A549 (cell line): Measurements from ENCODE around the gene ZP3.

Experiments
- CTCF ChIP-seq: fragments of >200 bp; sonication (Bioruptor Twin); formaldehyde crosslinking; IDR thresholded peaks from 3 replicates; pipeline ENCODE4 v1.5.1; 2016
- RAD21 ChIP-seq, 2 experiments: fragments of >200 bp in 1 of 2; sonication (Bioruptor Twin) in 1 of 2; formaldehyde crosslinking in 1 of 2; IDR thresholded peaks in 1 of 2; conservative IDR thresholded peaks in 1 of 2; 2 replicates in 1 of 2; 3 replicates in 1 of 2; pipeline ENCODE4 v1.6.1; 2012 to 2018; ENCODE audit warnings: inconsistent platforms in 1 of 2
- SREBF2 ChIP-seq: fragments of 450-650 bp; IDR thresholded peaks from 2 replicates; pipeline ENCODE4 v1.6.1; 2014; ENCODE audit warnings: mild to moderate bottlenecking, moderate library complexity
- TF ChIP-seq, protein P1 (sequence below): IDR thresholded peaks from 2 replicates; pipeline ENCODE4 v1.6.1; 2012

DNA sequence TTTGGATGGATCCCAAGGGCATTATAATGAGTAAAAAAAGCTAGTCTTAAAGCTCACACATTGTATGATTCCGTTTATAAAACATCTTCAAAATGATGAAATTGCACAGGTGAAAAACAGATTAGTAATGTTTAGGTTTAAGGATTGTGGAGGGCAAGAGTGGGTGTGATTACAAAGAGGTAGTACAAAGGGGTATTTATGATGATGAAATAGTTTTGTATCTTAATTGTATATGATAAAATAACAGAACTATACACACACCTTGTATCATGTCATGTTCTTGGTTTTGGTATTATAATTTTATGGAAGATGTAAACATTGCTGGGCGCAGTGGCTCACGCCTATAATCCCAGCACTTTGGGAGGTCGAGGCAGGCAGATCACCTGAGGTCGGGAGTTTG lies 12.5 kb upstream of the ZP3 start:
- TF ChIP-seq, protein P1, sequence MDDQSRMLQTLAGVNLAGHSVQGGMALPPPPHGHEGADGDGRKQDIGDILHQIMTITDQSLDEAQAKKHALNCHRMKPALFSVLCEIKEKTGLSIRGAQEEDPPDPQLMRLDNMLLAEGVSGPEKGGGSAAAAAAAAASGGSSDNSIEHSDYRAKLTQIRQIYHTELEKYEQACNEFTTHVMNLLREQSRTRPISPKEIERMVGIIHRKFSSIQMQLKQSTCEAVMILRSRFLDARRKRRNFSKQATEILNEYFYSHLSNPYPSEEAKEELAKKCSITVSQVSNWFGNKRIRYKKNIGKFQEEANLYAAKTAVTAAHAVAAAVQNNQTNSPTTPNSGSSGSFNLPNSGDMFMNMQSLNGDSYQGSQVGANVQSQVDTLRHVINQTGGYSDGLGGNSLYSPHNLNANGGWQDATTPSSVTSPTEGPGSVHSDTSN = no peak
- TF ChIP-seq CTCF (no peak), SREBF2 (no peak), RAD21 (conservative IDR thresholded peaks at IDR 0.05 in 1 of 2, IDR thresholded peaks at IDR 0.05 in 1 of 2) (no peak)
